NCI-H2227 (cell line): ENCODE results near the gene ZNF224.
A peak's percentile ranks its signal among the peaks of the same experiment; 100 is the strongest.

Source experiments
- DNase-seq: peaks from one replicate; lab custom pipeline; 2025; ENCODE audit not compliant: unreplicated experiment; lab: John Stamatoyannopoulos, UW

Gene ZNF224

GRCh38 chr19:44093931-44094765, at the start of gene ZNF224:
TSS of gene ZNF224 (plus strand) at chr19:44094361. CDS start at chr19:44097874, 3,513 bp downstream.
- DNase-seq: peak; percentile 91

GRCh38 chr19:44050740-44051649, 43.2 kb upstream of the ZNF224 start:
- DNase-seq: peak; percentile 44

GRCh38 chr19:44051650-44052402, 42.3 kb upstream of the ZNF224 start, which contains the start of gene ZNF223:
TSS of gene ZNF223 (plus strand) at chr19:44052036. CDS start at chr19:44055177, 3,141 bp downstream.
- DNase-seq: peak; percentile 93

GRCh38 chr19:44055870-44056269, 38.3 kb upstream of the ZNF224 start:
- DNase-seq: no peak

- no peak for DNase-seq
Observed at GRCh38 chr19:44059229-44059628, 34.9 kb upstream of the ZNF224 start.

GRCh38 chr19:44061038-44061437, 33.1 kb upstream of the ZNF224 start:
- DNase-seq: no peak

GRCh38 chr19:44066305-44066704, 27.9 kb upstream of the ZNF224 start:
- no peak for DNase-seq

GRCh38 chr19:44069415-44069814, 24.7 kb upstream of the ZNF224 start:
- no peak for DNase-seq

- DNase-seq: peak; percentile 91
Observed at GRCh38 chr19:44071824-44072542, 22.2 kb upstream of the ZNF224 start, which contains the start of gene ZNF284. TSS of gene ZNF284 (plus strand) at chr19:44072159. CDS start at chr19:44076390, 4,231 bp downstream.

GRCh38 chr19:44072543-44073401, 21.4 kb upstream of the ZNF224 start:
- DNase-seq: no peak

GRCh38 chr19:44076325-44076724, 17.8 kb upstream of the ZNF224 start:
- DNase-seq: no peak

- DNase-seq: no peak
Observed at GRCh38 chr19:44092108-44092507, 2.1 kb upstream of the ZNF224 start.

- DNase-seq: no peak
Observed at GRCh38 chr19:44107751-44108150, 13.6 kb downstream of the ZNF224 start.

GRCh38 chr19:44109458-44109857, 15.3 kb downstream of the ZNF224 start:
- no peak for DNase-seq

- peak; percentile 18 for DNase-seq
Observed at GRCh38 chr19:44111910-44112463, 17.8 kb downstream of the ZNF224 start.

GRCh38 chr19:44112802-44113137, 18.6 kb downstream of the ZNF224 start:
- DNase-seq: no peak

GRCh38 chr19:44113138-44113783, 19.1 kb downstream of the ZNF224 start, which contains the start of gene ZNF225:
TSS of gene ZNF225 (plus strand) at chr19:44113399. CDS start at chr19:44115828, 2,429 bp downstream.
- peak; percentile 96 for DNase-seq

GRCh38 chr19:44113784-44114390, 19.7 kb downstream of the ZNF224 start:
- DNase-seq: no peak
